Endothelial cell of umbilical vein (primary cell): ENCODE data around the gene CYB5R2. TPM values are rescaled to one million over a fixed set of nuclear protein-coding genes. Genes with fewer than 3 reads are reported as not detected.

Experiments
- BruUV-seq: library from RNA; stranded (reverse); fragments of 400-500 nt; replicated peaks from 2 replicates; lab custom pipeline; 2021; lab: Mats Ljungman, UMichigan
- CTCF ChIA-PET: fragments of 300-600, 350-600 bp; sonication (Branson Sonifier 250); formaldehyde crosslinking; loops from one replicate; lab custom pipeline; 2021; ENCODE audit warnings: antibody characterized with exemption, inconsistent platforms; lab: Charles Lee
- POLR2A ChIA-PET: fragments of 300-600, 350-600 bp; sonication (Branson Sonifier 250); formaldehyde crosslinking; loops from one replicate; lab custom pipeline; 2021; ENCODE audit warnings: antibody characterized with exemption, inconsistent platforms; lab: Charles Lee
- DNase-seq: peaks from one replicate; pipeline ENCODE4 v3.0.0-alpha.2; 2011; ENCODE audit warnings: low read depth, low spot score
- FAIRE-seq: peaks from 2 replicates; lab custom pipeline; 2011; peaks lifted over from hg19 to GRCh38; lab: Jason Lieb, UNC
- H2AFZ ChIP-seq: 2 replicates; pipeline ENCODE4 v1.6.0; 2012; ENCODE audit warnings: low read depth, low read length, control low read depth, inconsistent platforms
- H3K27ac ChIP-seq: 2 replicates; pipeline ENCODE4 v1.5.1; 2011; ENCODE audit warnings: low read depth, mild to moderate bottlenecking, control low read depth, low read length, moderate library complexity; ENCODE audit not compliant: insufficient read depth
- H3K27me3 ChIP-seq, 2 experiments: 2 replicates each; pipeline versions ENCODE4 v1.6.0 to v1.6.1; 2011; ENCODE audit warnings: low read length in 2 of 2, mixed read lengths in 1 of 2; ENCODE audit not compliant: control insufficient read depth in 2 of 2, insufficient read depth in 2 of 2
- H3K36me3 ChIP-seq, 2 experiments: 2 replicates in 1 of 2; 3 replicates in 1 of 2; pipeline ENCODE4 v1.5.1; 2011; ENCODE audit warnings: low read length in 2 of 2, mild to moderate bottlenecking in 1 of 2, moderate library complexity in 1 of 2; ENCODE audit not compliant: control insufficient read depth in 2 of 2, insufficient read depth in 2 of 2; ENCODE audit errors: extremely low read depth in 1 of 2
- H3K4me1 ChIP-seq: 3 replicates; pipeline ENCODE4 v1.5.1; 2011; ENCODE audit warnings: mild to moderate bottlenecking, low read length; ENCODE audit not compliant: control insufficient read depth, insufficient read depth; ENCODE audit errors: extremely low read depth
- H3K4me2 ChIP-seq: 2 replicates; pipeline ENCODE4 v1.6.1; 2011; ENCODE audit warnings: low read length, control low read depth, mixed read lengths; ENCODE audit not compliant: insufficient read depth
- H3K4me3 ChIP-seq, 3 experiments: fragments of 200-600 bp in 1 of 3; sonication (generic), shearing (Covaris generic) in 1 of 3; replicated peaks in 1 of 3; 2 replicates each; pipeline ENCODE4 v1.5.1; 2011 to 2016; ENCODE audit warnings: control low read depth in 3 of 3, low read length in 3 of 3, mild to moderate bottlenecking in 2 of 3, inconsistent platforms in 1 of 3, low read depth in 1 of 3, moderate library complexity in 1 of 3; ENCODE audit not compliant: insufficient read depth in 1 of 3
- H3K79me2 ChIP-seq: 2 replicates; pipeline ENCODE4 v1.6.0; 2012; ENCODE audit warnings: low read length, inconsistent platforms; ENCODE audit not compliant: control insufficient read depth, insufficient read depth
- H3K9ac ChIP-seq: replicated peaks from 2 replicates; pipeline ENCODE3; 2011; ENCODE audit warnings: low read length, control low read depth; ENCODE audit not compliant: insufficient read depth; ENCODE audit errors: extremely low read depth
- H3K9me1 ChIP-seq: replicated peaks from 3 replicates; pipeline ENCODE4 v1.6.0; 2011; ENCODE audit warnings: mild to moderate bottlenecking, low read length; ENCODE audit not compliant: control insufficient read depth, insufficient read depth; ENCODE audit errors: extremely low read depth
- H3K9me3 ChIP-seq: replicated peaks from 2 replicates; pipeline ENCODE4 v1.5.1; 2012; ENCODE audit warnings: low read length, inconsistent platforms; ENCODE audit not compliant: control insufficient read depth, insufficient read depth
- H4K20me1 ChIP-seq: replicated peaks from 2 replicates; pipeline ENCODE3; 2011; ENCODE audit warnings: mild to moderate bottlenecking, low read length; ENCODE audit not compliant: control insufficient read depth, insufficient read depth; ENCODE audit errors: extremely low read depth
- EZH2 ChIP-seq: IDR thresholded peaks from 2 replicates; pipeline ENCODE4 v1.6.1; 2012; ENCODE audit warnings: borderline replicate concordance, low read depth, mild to moderate bottlenecking, moderate library complexity, low read length, inconsistent platforms; ENCODE audit not compliant: severe bottlenecking
- FOS ChIP-seq: IDR thresholded peaks from 2 replicates; pipeline ENCODE4 v1.6.1; 2011; ENCODE audit warnings: mild to moderate bottlenecking, low read length, moderate library complexity, borderline replicate concordance; ENCODE audit not compliant: insufficient read depth
- GATA2 ChIP-seq: IDR thresholded peaks from 2 replicates; pipeline ENCODE4 v1.7.0; 2011; ENCODE audit warnings: low read depth, mild to moderate bottlenecking, moderate library complexity, mixed read lengths, low read length; ENCODE audit not compliant: insufficient read length, insufficient read depth
- JUN ChIP-seq: IDR thresholded peaks from 2 replicates; pipeline ENCODE4 v1.6.1; 2011; ENCODE audit warnings: borderline replicate concordance, low read depth; ENCODE audit not compliant: insufficient read length, insufficient read depth
- MYC ChIP-seq: IDR thresholded peaks from one replicate; pipeline ENCODE4 v1.6.1; 2011; ENCODE audit warnings: mild to moderate bottlenecking, low read depth, low read length
- POLR2A ChIP-seq: IDR thresholded peaks from 2 replicates; pipeline ENCODE4 v1.6.1; 2012; ENCODE audit warnings: low read depth, mild to moderate bottlenecking, control low read depth, low read length
- POLR2AphosphoS5 ChIP-seq: IDR thresholded peaks from 2 replicates; pipeline ENCODE4 v1.6.1; 2012; ENCODE audit warnings: low read depth, mild to moderate bottlenecking, control low read depth, low read length, moderate library complexity; ENCODE audit not compliant: insufficient read depth
- dilution Hi-C: fragments of 300-500 bp; cut with MboI; formaldehyde crosslinking; loops from one replicate; pipeline ENCODE4 v1.15.0; 2019; ENCODE audit warnings: low sequenced_read_pairs; ENCODE audit not compliant: extremely low pct_ligation_motif_present
- intact Hi-C: fragments of 100-400 bp; cut with micrococcal nuclease; formaldehyde crosslinking; loops from one replicate; pipeline ENCODE4 v1.10.0; 2022
- polyA plus RNA-seq, 4 experiments: library from polyadenylated mRNA; depleted of rRNA in 3 of 4; stranded (reverse) in 3 of 4; unstranded in 1 of 4; fragments of >200 nt; gene quantifications; 2 replicates each; pipeline versions ENCODE4 v1.2.1 to v1.2.3, GENCODE V29; 2011 to 2012; ENCODE audit warnings: missing spikeins in 1 of 4
- total RNA-seq: library from RNA; stranded (reverse); gene quantifications from 2 replicates; pipeline ENCODE4 v1.2.3, GENCODE V29; 2021
- TF ChIP-seq, protein P1 (sequence below): IDR thresholded peaks from 2 replicates; pipeline ENCODE4 v1.6.1; 2011; ENCODE audit not compliant: insufficient read depth, insufficient read length
- TF ChIP-seq, protein P2 (sequence below), 2 donors: IDR thresholded peaks; 1 replicate in 1 of 2; 2 replicates in 1 of 2; pipeline ENCODE4 v1.5.1; 2011; ENCODE audit warnings: low read length in 2 of 2, mild to moderate bottlenecking in 2 of 2, moderate library complexity in 2 of 2, control low read depth in 1 of 2, inconsistent platforms in 1 of 2, low read depth in 1 of 2; ENCODE audit not compliant: insufficient read depth in 1 of 2; ENCODE audit errors: extremely low read depth in 1 of 2

CYB5R2 gene
- total and polyA plus RNA-seq, 2 donors (not counting 3 experiments of a cell fraction or from before 2014, with no cell fraction given), result 4.8 to 5.0 TPM

DNA sequence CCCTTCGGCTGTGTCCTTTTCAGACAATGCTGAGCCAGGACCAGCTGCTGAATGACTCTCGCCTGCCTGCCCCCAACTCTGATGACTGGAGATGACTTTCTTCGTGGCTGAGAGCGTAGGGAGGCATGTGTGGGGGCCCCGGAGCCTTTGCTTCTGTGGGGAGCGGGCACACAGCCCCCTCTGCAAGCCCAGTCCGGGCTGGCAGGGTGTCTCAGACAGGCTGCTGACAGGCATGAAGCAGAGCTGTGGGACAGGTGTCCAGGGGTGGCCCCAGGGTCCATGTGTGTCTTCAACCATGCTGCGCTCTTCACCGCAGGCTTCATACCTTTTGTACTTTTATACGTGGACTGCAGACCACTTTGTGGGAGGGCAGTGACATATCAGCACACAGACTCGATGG is 16.6 kb downstream of the CYB5R2 start:
- Histone ChIP-seq H3K9me3 (no peaks in the 10 kb centered on the region), H3K9me1 (no peaks in the 10 kb centered on the region), H3K79me2 (no peaks in the 10 kb centered on the region), H3K27ac (no peak overlapping the region), H2AFZ (no peak overlapping the region), H4K20me1 (no peaks in the 10 kb centered on the region), H3K9ac (no peak overlapping the region), H3K36me3 (no peaks in the 10 kb centered on the region), H3K4me3 (no peak overlapping the region), H3K27me3 (no peaks in the 10 kb centered on the region), H3K4me1 (no peaks in the 10 kb centered on the region), H3K4me2 (no peak overlapping the region)
- intact Hi-C loops, result loop anchor here (1.0 to 2.0 kb wide), 4 partner anchors 85 to 558 kb away; partner anchors contain the start of gene PPFIBP2
- no peak for TF ChIP-seq POLR2A
- TF ChIP-seq GATA2, result no peak
- TF ChIP-seq JUN, result no peak
- TF ChIP-seq POLR2AphosphoS5, result no peak
- TF ChIP-seq, protein P1, sequence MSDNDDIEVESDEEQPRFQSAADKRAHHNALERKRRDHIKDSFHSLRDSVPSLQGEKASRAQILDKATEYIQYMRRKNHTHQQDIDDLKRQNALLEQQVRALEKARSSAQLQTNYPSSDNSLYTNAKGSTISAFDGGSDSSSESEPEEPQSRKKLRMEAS, result no peak
- TF ChIP-seq EZH2, result no peak
- TF ChIP-seq, protein P2, sequence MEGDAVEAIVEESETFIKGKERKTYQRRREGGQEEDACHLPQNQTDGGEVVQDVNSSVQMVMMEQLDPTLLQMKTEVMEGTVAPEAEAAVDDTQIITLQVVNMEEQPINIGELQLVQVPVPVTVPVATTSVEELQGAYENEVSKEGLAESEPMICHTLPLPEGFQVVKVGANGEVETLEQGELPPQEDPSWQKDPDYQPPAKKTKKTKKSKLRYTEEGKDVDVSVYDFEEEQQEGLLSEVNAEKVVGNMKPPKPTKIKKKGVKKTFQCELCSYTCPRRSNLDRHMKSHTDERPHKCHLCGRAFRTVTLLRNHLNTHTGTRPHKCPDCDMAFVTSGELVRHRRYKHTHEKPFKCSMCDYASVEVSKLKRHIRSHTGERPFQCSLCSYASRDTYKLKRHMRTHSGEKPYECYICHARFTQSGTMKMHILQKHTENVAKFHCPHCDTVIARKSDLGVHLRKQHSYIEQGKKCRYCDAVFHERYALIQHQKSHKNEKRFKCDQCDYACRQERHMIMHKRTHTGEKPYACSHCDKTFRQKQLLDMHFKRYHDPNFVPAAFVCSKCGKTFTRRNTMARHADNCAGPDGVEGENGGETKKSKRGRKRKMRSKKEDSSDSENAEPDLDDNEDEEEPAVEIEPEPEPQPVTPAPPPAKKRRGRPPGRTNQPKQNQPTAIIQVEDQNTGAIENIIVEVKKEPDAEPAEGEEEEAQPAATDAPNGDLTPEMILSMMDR (IDR thresholded peaks at IDR 0.05; ENCODE audit: extremely low read depth in 1 of 2, insufficient read depth in 1 of 2, low read depth in 1 of 2, low read length in 2 of 2), result no peak
- TF ChIP-seq FOS, result no peak
- TF ChIP-seq MYC, result no peak
- ChIA-PET CTCF (interaction anchor here (0.6 to 10.0 kb wide), 50 partner anchors 8 to 560 kb away, joined by 3 to 766 read pairs (median 6); partner anchors contain the start of gene PPFIBP2), POLR2A (interaction anchor here (1.1 to 1.3 kb wide), 2 partner anchors 83 to 85 kb away, joined by 4 to 11 read pairs; no protein-coding TSS in a partner anchor)
- dilution Hi-C loops, result no loop called here
- BruUV-seq, result no TSS peak
- DNase-seq (no peak), FAIRE-seq (no peak)
